Loucy (cell line): Measurements from ENCODE around the gene HDGFL2.

Source experiments
- EZH2phosphoT487 ChIP-seq: fragments of 200-600 bp; IDR thresholded peaks from 2 replicates; pipeline ENCODE4 v1.6.1; 2018; ENCODE audit warnings: antibody characterized with exemption, mild to moderate bottlenecking, moderate library complexity, borderline replicate concordance
- TF ChIP-seq, protein P1 (sequence below): fragments of 200-600 bp; sonication (generic); conservative IDR thresholded peaks from 2 replicates; pipeline ENCODE4 v1.5.1; 2014; ENCODE audit warnings: mild to moderate bottlenecking, antibody characterized with exemption, low read length

- TF ChIP-seq, protein P1, sequence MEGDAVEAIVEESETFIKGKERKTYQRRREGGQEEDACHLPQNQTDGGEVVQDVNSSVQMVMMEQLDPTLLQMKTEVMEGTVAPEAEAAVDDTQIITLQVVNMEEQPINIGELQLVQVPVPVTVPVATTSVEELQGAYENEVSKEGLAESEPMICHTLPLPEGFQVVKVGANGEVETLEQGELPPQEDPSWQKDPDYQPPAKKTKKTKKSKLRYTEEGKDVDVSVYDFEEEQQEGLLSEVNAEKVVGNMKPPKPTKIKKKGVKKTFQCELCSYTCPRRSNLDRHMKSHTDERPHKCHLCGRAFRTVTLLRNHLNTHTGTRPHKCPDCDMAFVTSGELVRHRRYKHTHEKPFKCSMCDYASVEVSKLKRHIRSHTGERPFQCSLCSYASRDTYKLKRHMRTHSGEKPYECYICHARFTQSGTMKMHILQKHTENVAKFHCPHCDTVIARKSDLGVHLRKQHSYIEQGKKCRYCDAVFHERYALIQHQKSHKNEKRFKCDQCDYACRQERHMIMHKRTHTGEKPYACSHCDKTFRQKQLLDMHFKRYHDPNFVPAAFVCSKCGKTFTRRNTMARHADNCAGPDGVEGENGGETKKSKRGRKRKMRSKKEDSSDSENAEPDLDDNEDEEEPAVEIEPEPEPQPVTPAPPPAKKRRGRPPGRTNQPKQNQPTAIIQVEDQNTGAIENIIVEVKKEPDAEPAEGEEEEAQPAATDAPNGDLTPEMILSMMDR, result no peak
- TF ChIP-seq EZH2phosphoT487, result no peak
Measured at GRCh38 chr19:4464815-4465581, 7.1 kb upstream of the HDGFL2 start.
